ENCODE results near the gene PLEKHN1. TPM values are rescaled to one million over a fixed set of nuclear protein-coding genes. Genes with fewer than 3 reads are reported as not detected.
A peak's percentile ranks its signal among the peaks of the same experiment; 100 is the strongest.

Gene PLEKHN1
- total and polyA plus RNA-seq, 2 donors (not counting 3 experiments of a cell fraction or from before 2014, with no cell fraction given): 0.29 to 0.88 TPM

DNA sequence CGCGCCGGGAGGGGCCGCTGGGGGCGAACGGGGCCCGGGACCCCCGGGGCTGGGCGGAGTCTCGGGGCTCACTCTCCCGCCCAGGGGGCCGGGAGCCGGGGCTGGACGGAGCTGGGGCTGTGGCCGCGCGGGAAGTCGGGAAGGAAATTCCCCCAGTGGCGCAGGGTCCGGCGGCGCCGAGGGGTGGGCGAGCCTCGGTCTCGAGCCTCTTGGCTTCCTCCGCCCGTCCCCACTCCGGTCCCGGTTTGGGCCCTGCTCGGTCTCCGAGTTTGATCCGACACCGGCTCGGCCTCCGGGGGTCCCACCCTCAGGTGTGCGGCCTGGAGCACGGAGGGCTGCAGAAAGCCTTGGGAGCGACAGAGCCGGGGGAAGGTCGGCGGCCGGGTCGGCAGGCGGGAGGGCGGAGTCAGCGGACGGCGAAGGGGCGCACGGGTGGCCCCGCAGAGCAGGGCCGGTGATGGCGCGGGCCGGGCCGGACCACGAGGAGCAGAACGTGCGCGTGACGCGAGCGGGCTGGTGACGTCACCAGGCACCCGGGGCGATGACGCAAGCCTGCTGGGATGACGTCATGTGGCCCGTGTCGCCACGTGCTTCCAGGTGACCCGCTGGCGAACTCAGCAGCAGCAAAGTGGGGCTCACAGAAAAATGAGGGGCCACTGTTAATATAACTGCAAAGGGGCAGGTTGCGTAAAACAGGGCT, 34.2 kb downstream of the PLEKHN1 start:
- DNase-seq (ENCODE audit: low read depth, low spot score) (peak; percentile 83), FAIRE-seq (peak; percentile 75)
- Histone ChIP-seq H3K27ac (ENCODE audit: insufficient read depth, low read depth, low read length) (peak overlapping the region; percentile 80), H3K27me3 (ENCODE audit: control insufficient read depth in 2 of 2, insufficient read depth in 2 of 2, low read length in 2 of 2) (peaks cover 0 to 19% of the 10 kb centered on the region in 2 experiments), H3K9ac (replicated peaks; ENCODE audit: extremely low read depth, insufficient read depth, low read length) (peak overlapping the region; percentile 91), H4K20me1 (replicated peaks; ENCODE audit: control insufficient read depth, extremely low read depth, insufficient read depth, low read length) (no peaks in the 10 kb centered on the region), H3K36me3 (ENCODE audit: control insufficient read depth in 2 of 2, extremely low read depth in 1 of 2, insufficient read depth in 2 of 2, low read length in 2 of 2) (no peaks in the 10 kb centered on the region), H3K4me2 (ENCODE audit: insufficient read depth, low read length) (peak overlapping the region; percentile 44), H3K9me3 (replicated peaks; ENCODE audit: control insufficient read depth, insufficient read depth, low read length) (no peaks in the 10 kb centered on the region), H3K4me3 (replicated peaks in 1 of 3; ENCODE audit: insufficient read depth in 1 of 3, low read depth in 1 of 3, low read length in 3 of 3) (peak overlapping the region; percentile 25 to 51 (median 47)), H2AFZ (ENCODE audit: low read depth, low read length) (peak overlapping the region; percentile 43), H3K79me2 (ENCODE audit: control insufficient read depth, insufficient read depth, low read length) (no peaks in the 10 kb centered on the region), H3K4me1 (ENCODE audit: control insufficient read depth, extremely low read depth, insufficient read depth, low read length) (peaks cover 19% of the 10 kb centered on the region), H3K9me1 (replicated peaks; ENCODE audit: control insufficient read depth, extremely low read depth, insufficient read depth, low read length) (no peaks in the 10 kb centered on the region)
- TF ChIP-seq, protein P1, sequence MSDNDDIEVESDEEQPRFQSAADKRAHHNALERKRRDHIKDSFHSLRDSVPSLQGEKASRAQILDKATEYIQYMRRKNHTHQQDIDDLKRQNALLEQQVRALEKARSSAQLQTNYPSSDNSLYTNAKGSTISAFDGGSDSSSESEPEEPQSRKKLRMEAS (IDR thresholded peaks at IDR 0.05; ENCODE audit: insufficient read depth, insufficient read length): peak; percentile 96
- TF ChIP-seq, protein P2, sequence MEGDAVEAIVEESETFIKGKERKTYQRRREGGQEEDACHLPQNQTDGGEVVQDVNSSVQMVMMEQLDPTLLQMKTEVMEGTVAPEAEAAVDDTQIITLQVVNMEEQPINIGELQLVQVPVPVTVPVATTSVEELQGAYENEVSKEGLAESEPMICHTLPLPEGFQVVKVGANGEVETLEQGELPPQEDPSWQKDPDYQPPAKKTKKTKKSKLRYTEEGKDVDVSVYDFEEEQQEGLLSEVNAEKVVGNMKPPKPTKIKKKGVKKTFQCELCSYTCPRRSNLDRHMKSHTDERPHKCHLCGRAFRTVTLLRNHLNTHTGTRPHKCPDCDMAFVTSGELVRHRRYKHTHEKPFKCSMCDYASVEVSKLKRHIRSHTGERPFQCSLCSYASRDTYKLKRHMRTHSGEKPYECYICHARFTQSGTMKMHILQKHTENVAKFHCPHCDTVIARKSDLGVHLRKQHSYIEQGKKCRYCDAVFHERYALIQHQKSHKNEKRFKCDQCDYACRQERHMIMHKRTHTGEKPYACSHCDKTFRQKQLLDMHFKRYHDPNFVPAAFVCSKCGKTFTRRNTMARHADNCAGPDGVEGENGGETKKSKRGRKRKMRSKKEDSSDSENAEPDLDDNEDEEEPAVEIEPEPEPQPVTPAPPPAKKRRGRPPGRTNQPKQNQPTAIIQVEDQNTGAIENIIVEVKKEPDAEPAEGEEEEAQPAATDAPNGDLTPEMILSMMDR (IDR thresholded peaks at IDR 0.05; ENCODE audit: extremely low read depth in 1 of 2, insufficient read depth in 1 of 2, low read depth in 1 of 2, low read length in 2 of 2): no peak
- TF ChIP-seq JUN (IDR thresholded peaks at IDR 0.05; ENCODE audit: borderline replicate concordance, insufficient read depth, insufficient read length, low read depth) (peak; percentile 97), POLR2A (IDR thresholded peaks at IDR 0.05; ENCODE audit: low read depth, low read length) (no peak), FOS (IDR thresholded peaks at IDR 0.05; ENCODE audit: borderline replicate concordance, insufficient read depth, low read length) (peak; percentile 37), POLR2AphosphoS5 (IDR thresholded peaks at IDR 0.05; ENCODE audit: insufficient read depth, low read depth, low read length) (no peak), EZH2 (IDR thresholded peaks at IDR 0.05; ENCODE audit: borderline replicate concordance, low read depth, low read length, severe bottlenecking) (no peak), MYC (IDR thresholded peaks at IDR 0.05; ENCODE audit: low read depth, low read length) (peak; percentile 96), GATA2 (IDR thresholded peaks at IDR 0.05; ENCODE audit: insufficient read depth, insufficient read length, low read depth, low read length) (no peak)
- ChIA-PET CTCF (interaction anchor here (2.1 to 5.7 kb wide), 3 partner anchors 14 to 18 kb away, joined by 22 to 41 read pairs (median 27); partner anchors contain the start of genes AGRN, ISG15 and PERM1), POLR2A (no interaction called here)
- intact Hi-C loops (cut with micrococcal nuclease) (loop anchor here (1.0 to 2.0 kb wide), 2 partner anchors 14 to 64 kb away; no protein-coding TSS in a partner anchor), dilution Hi-C loops (cut with MboI; ENCODE audit: extremely low pct_ligation_motif_present, low sequenced_read_pairs) (no loop called here)
- BruUV-seq (replicated peaks): TSS peak; percentile 17

Measured in endothelial cell of umbilical vein (primary cell).